Activated CD8-positive, alpha-beta memory T cell treated with anti-CD3 and anti-CD28 coated beads for 24 hours (primary cell): ENCODE data around the gene EIF2S2.

ENCODE experiments used
- DNase-seq: peaks from one replicate; pipeline ENCODE4 v3.0.0-alpha.2; 2020

Gene EIF2S2

DNA sequence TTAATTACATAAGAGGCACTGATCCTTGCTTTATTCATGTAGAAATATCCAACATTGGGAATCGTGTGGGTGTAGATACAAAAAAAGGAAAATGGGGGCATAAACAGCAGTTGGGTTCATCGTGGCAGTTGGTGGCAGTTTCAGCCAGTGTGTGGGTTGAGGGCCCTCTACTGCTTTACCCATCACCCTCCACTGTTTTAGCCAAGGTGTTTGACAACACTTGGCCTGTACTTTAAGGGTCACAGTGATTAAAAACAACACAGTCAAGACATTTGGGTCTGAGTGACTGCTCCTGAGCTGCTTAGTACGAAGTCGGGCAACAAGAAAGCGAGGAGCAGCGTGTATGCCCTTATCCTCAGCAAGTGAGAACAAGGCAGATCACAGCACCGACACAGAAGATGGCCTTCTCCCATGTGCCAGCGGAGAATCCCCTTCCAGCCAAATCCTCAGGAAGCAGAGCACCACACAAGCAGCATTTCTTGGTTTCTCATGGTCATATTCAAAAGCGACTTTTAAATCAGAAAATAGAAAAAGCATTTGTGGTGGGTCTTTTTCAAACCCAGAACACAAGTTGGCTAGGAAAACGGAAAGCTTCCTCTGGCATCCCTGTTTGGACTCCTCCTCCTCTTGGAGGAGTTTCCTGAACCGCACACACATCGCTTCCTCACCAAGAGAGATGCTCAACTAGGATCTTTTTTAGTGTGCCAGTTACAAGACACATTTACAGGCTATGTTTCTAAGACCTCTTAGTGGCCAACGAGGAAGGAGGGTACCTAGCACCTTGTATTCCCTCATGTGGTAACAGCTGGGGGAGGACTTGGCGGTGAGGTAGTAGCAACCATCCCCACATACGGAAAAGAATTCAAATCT lies 23.5 kb downstream of the EIF2S2 start:
- DNase-seq: no peak

DNA sequence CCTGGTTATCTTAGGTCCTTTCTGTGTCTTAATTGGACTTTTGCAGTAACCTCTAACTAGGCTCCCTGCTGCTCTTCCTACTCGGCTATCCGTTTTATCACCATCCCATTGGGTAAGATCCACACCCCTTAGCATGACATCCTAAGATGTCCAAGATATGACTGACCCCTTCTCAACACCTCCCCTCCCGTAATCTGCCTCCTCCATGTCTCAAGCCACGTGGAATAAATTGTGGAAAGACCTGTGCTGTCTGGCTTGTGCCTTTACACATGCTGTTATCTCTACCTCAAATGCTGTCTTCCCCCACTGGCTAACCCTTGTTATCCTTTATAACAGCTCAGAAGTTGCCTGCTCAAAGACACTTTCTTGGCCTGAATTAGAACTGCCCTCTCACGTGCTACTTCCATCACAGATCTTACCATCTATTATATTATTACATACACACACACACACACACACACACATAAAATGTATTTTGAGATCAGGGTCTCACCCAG lies 26.5 kb downstream of the EIF2S2 start:
- no peak for DNase-seq

DNA sequence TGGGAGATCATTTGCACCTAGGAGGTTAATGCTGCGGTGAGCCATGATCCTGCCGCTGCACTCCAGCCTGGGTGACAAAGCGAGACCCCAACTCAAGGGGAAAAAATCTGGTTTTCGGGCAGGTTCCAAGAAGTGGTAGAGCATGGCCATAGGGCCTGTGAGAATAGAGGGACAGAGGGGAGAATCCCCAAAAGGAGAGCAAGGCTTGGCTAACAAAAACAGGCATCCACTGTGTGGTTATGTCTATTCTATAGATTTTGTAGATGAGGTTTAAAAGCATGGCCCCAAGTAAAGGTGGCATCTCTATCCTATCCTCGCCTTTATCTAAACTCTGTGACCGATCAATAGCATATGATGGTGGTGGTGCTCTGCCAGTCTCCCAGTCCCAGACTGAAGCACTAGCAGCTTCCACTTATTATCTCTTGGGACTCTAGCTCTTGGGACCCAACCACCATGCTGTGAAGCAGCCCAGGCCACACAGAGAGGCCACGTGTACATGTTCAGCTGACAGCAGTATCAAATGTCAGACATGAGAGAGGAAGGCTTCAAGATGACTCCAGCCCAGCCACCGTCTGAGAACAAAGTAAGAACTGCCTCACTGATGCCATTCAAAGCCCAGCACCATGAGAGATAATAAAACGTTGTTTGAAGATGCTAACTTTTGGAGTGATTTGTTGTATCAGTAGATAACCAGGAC lies 27.7 kb downstream of the EIF2S2 start:
- peak; percentile 52 for DNase-seq

DNA sequence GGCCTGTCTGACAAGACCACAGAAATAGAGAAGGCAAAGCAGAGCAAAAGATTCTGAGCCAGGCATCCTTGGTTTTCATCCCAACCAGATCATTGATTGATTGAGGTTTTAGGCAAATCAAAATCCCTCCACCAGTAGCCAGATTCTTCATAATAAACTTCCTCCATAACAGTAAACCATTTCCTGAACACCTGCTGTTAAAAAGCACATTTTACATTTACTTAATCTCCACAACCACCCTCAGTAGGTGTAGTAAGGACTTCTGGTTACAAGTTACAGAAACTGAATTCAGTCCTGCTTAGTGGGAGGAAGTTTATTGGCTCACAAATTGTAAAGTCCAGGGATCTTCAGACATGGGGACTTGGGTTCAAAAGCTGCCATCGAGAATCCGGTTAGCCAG lies 28.3 kb downstream of the EIF2S2 start:
- no peak for DNase-seq

DNA sequence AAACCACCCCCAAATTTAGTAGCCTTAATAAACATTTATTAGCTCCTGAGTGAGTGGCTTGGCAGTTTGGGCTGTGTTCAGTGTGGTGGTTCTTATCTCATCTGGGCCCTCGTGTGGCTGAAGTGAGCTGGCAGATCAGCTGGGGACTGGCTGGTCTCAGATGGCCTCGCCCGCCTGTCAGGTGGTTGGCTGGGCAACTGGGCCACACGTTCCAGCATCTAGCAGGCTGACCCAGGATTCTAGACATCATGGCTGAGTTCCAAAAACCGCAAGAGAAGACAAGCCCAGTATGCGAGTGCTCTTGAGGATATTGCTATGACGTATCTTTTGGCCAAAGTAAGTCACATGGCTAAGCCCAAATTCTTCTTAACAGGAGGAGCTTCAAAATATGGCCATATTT lies 28.9 kb downstream of the EIF2S2 start:
- DNase-seq: peak; percentile 54

- DNase-seq: no peak
Measured at GRCh38 chr20:34082232-34082887, 29.7 kb downstream of the EIF2S2 start.

GRCh38 chr20:34079818-34080217 lies 32.2 kb downstream of the EIF2S2 start:
- DNase-seq: no peak

- no peak for DNase-seq
Measured at GRCh38 chr20:34078540-34078939, 33.5 kb downstream of the EIF2S2 start.

DNA sequence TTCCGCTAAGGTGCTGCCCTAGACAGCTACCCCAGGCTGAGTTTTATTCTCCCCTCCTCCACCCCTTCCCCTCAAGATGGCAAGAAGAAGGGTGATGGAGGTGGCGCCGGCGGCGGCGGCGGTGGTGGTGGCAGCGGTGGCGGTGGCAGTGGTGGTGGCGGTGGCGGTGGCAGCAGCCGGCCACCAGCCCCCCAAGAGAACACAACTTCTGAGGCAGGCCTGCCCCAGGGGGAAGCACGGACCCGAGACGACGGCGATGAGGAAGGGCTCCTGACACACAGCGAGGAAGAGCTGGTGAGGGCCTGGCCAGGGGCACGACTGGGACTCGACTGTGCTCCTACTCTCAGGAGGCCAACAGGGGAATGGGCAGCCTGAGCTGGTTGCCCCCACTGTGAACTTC lies 35.1 kb downstream of the EIF2S2 start:
- no peak for DNase-seq

DNA sequence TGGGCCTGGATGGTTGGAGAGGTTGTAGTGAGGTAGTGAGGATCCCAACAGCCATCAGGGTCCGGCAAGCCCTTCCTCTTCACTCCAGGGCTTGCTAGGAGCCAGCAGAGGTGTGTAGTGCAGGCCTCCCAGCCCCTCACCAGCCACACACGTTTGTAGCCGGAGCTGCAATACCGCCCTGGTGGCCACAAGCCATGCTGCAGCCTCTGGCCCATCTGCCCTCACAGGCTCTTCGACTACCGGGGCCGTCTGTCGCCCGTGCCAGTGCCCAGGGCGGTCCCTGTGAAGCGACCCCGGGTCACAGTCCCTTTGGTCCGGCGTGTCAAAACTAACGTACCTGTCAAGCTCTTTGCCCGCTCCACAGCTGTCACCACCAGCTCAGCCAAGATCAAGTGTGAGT lies 36.4 kb downstream of the EIF2S2 start:
- no peak for DNase-seq

DNA sequence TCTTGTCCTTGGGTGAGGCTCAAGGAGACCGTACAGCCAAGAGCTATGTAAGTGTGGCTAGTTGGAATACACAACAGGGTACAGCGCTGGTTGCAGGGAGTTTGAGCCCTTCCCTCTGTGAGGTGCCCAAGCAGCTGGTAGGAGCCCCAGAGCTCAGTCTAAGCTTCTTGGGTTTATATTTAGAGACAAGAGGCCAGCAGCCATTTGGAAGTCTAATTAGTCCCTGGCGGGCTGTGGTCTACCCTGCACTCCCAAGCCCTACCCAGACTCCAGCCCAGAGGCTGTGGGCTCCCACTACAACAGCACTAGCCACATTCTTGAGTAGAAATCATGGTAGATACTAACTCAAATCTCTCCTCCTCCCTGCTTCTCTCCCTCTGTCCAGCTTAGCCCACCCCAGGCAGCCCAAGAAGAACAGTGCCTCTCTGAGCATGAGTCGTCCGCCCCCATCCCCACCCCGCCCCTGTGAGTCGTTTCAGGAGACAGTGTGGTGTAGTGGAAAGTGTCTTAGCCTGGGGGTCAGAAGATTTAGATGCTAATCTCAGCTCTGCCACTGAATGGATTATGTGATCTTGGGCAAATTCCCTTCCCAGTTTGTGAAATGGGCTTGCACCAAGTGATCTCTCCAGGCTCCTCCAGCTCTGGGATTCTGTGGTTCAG lies 37.8 kb downstream of the EIF2S2 start:
- no peak for DNase-seq

DNA sequence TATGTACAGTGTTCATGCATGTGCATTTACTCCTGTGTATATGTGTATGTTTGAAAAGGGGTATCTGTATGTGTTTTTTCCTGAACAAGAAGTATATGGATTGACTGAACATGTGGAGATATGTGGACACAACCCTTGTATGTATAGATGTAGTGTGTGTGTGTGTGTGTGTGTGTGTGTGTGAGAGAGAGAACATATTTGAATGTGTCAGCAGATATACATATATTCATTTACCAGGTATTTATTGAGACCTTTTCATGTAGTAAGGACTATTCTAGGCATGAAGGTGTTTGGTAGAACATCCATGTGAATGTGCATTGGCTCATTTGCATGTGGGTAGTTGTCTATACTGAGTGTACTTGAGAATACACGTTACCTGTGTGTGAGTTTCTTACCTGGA lies 39.3 kb downstream of the EIF2S2 start:
- DNase-seq: no peak

DNA sequence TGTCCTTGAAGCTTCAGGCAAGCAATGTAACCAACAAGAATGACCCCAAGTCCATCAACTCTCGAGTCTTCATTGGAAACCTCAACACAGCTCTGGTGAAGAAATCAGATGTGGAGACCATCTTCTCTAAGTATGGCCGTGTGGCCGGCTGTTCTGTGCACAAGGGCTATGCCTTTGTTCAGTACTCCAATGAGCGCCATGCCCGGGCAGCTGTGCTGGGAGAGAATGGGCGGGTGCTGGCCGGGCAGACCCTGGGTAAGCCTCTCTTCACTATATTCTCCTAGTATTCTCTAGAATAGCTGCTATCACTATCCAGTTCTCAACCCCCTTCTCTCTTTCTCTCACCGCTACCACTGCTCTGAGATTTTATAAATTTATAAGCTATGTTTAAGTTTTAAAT lies 40.0 kb downstream of the EIF2S2 start:
- DNase-seq: no peak

DNA sequence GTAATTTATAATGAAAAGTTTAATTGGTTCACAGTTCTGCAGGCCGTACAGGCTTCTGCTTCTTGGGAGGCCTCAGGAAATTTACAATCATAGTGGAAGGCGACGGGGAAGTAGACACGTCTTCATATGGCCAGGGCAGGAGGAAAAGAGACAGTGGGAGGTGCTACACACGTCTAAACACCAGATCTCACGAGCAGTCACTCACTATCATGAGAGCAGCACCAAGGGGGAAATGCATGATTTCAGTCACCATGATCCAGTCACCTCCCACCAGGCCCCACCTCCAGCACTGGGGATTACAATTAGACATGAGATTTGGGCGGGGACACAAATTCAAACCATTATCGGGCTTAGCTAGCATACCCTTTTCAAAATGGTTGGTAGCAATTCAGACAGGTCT lies 41.2 kb downstream of the EIF2S2 start:
- no peak for DNase-seq

DNA sequence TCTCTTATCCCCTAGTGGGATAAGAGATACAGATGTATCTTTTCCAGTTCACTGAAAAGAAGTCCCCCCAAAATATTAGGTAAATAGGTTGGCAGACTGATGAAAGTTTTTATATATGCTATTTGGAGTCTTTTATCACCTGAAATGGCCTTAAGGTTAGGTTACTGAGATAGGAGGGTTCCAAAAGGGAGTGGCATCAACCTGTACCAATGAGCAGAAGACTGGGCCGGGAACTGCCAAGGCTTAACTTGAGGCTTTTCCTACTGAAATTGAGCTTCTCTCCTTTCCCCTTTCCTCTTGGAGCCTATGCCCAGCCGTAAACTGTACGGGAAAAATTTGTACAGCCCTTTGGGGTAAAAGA lies 42.0 kb downstream of the EIF2S2 start:
- no peak for DNase-seq

DNA sequence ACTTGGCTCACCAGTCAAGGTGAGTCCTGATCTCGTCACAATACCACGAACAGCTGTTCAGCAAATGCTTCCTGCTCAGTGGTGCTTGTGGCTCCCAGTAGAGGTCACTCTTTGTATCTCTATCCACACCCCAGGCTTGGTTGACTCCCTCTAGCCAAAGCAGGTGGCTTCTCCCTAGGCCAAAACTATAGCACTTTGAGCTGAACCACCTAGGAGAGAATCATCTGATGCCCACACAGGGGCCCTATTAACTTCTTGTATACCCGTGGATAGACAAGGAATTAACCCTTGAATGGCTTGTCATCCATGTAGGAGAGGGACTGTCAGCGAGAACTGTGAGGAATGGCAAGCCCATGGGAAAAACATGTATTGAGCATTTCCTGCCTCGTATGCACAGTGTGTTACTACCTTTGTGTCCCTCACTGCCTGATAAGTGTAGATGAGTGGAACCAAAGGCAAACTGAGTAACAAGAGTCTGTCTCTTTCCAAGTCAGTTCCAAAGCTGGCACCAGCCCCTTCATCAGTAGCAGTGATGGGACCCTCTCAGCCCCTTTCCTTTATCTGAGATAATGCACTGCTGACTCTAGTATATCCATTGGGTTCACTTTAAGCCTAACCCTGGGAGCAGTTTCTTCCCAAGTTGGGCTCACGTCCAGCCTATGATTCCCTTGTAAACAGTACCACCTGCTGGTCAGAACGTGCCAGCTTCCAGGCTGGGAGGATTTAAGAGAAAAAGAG lies 42.5 kb downstream of the EIF2S2 start:
- DNase-seq: peak; percentile 75

GRCh38 chr20:34068001-34068400 lies 44.0 kb downstream of the EIF2S2 start:
- DNase-seq: no peak

GRCh38 chr20:34066476-34067090 lies 45.5 kb downstream of the EIF2S2 start:
- DNase-seq: no peak

DNA sequence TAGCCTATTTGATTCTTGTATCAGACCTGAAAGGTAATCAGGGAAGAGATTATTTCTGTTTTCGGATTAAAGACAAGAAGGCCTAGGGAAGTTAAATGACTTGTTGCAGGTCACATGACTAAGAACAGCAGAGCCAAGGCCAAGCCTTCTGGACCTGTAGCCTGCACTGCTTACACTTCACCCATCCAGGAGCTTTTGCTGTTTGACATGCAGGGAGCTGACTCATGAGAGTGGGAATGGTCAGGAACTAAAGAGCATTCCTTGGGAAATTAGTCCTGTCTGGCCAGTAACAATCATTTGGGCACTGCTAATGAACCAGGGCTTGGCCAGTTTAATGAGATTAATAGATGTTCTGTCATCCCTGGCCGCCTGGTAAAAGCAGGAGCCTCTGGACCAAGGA lies 46.8 kb downstream of the EIF2S2 start:
- no peak for DNase-seq

GRCh38 chr20:34064286-34064685 lies 47.8 kb downstream of the EIF2S2 start:
- no peak for DNase-seq

DNA sequence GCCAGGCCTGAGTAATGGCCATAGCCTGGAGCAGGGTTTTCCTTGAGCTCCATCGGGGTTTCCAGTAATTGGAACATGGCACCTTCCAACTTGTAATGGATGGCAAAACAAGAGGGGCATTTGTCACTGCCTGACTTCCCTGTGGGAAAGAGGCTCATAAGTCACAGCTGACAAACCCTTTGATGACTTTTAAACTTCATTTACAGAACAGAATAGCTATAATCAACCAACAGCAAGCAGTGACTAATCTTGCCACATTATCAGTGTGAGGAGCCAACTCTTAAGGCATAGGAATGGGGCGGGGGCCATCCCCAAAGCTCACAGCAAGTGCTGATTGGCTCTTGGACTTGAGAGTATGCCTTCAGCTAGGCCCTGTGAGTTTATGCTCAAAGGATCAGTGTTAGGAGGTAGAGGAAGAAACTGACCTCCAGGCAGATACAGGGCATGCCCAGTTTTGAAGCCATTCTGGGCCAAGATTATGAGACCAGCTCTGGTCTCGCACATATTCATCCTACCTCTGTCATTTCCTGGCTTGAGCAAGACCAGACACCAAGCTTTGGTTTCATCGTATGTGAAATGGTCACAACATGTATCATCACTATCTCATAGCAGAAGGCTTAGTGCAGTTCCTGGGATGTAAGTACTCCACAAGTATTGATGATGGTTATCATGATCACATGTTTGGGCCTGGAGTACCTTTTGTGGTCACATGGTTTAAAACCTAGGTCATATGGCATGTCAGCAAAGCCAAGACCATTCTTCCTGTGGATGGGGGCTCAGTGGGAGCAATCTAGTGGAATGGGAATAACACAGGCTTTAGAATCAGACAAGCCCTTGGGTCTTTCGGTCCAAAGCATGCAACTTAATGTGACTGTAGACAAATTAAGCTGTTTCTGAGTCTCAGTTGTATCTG lies 49.2 kb downstream of the EIF2S2 start:
- DNase-seq: no peak
